CD4-positive, alpha-beta T cell (primary cell): ENCODE data around the gene STARD13. TPM values are rescaled to one million over a fixed set of nuclear protein-coding genes. Genes with fewer than 3 reads are reported as not detected.

Experiments used
- ATAC-seq: fragments of 200-7000 bp; cut with Tn5 transposase; one replicate; pipeline ENCODE4 v1.10.0; 2022; ENCODE audit warnings: mild to moderate bottlenecking; ENCODE audit not compliant: poor library complexity
- CTCF ChIA-PET: fragments of 350-600 bp; sonication (Branson Sonifier 250); formaldehyde crosslinking; loops from one replicate; lab custom pipeline; 2021; ENCODE audit warnings: antibody characterized with exemption, inconsistent platforms; lab: Charles Lee
- POLR2A ChIA-PET: fragments of 350-600 bp; sonication (Branson Sonifier 250); formaldehyde crosslinking; loops from one replicate; lab custom pipeline; 2021; ENCODE audit warnings: antibody characterized with exemption, inconsistent platforms; lab: Charles Lee
- DNase-seq, 14 experiments: peaks; one replicate each; pipeline ENCODE4 v3.0.0-alpha.2; 2013 to 2020; ENCODE audit warnings: mixed read lengths in 2 of 14
- H3K27ac ChIP-seq, 2 donors: one replicate each; pipeline versions ENCODE4 v1.5.1 to v1.7.0; 2013; ENCODE audit warnings: low read length in 2 of 2, low read depth in 1 of 2, mild to moderate bottlenecking in 1 of 2
- H3K27me3 ChIP-seq, 2 experiments: 1 replicate in 1 of 2; 2 replicates in 1 of 2; pipeline versions ENCODE4 v1.6.1 to v1.7.0; 2013; ENCODE audit warnings: low read length in 2 of 2, control low read depth in 1 of 2, mild to moderate bottlenecking in 1 of 2, moderate library complexity in 1 of 2; ENCODE audit not compliant: insufficient read depth in 2 of 2, control insufficient read depth in 1 of 2
- H3K36me3 ChIP-seq: one replicate; pipeline ENCODE4 v1.6.1; 2013; ENCODE audit warnings: low read length, control low read depth; ENCODE audit not compliant: insufficient read depth
- H3K4me1 ChIP-seq: one replicate; pipeline ENCODE4 v1.6.1; 2013; ENCODE audit warnings: low read length, control low read depth; ENCODE audit not compliant: insufficient read depth
- H3K4me3 ChIP-seq: one replicate; pipeline ENCODE4 v1.5.1; 2013; ENCODE audit warnings: mild to moderate bottlenecking, low read length, moderate library complexity
- H3K9me3 ChIP-seq, 2 experiments: 1 replicate in 1 of 2; 2 replicates in 1 of 2; pipeline versions ENCODE4 v1.6.1 to v1.7.0; 2013; ENCODE audit warnings: low read length in 2 of 2, mild to moderate bottlenecking in 2 of 2, control low read depth in 1 of 2, moderate library complexity in 1 of 2; ENCODE audit not compliant: control insufficient read depth in 1 of 2, insufficient read depth in 1 of 2
- H3K27ac Mint-ChIP-seq: one replicate; pipeline ENCODE4 v1.8.0; 2020; ENCODE audit warnings: mixed read lengths
- H3K27me3 Mint-ChIP-seq: one replicate; pipeline ENCODE4 v1.8.0; 2021; ENCODE audit warnings: mixed read lengths
- H3K36me3 Mint-ChIP-seq: one replicate; pipeline ENCODE4 v1.8.0; 2021; ENCODE audit warnings: low read depth, mixed read lengths
- H3K4me1 Mint-ChIP-seq: one replicate; pipeline ENCODE4 v1.8.0; 2021; ENCODE audit warnings: low read depth, mixed read lengths
- H3K4me3 Mint-ChIP-seq: one replicate; pipeline ENCODE4 v1.8.0; 2020; ENCODE audit warnings: mild to moderate bottlenecking, mixed read lengths
- H3K9me3 Mint-ChIP-seq: one replicate; pipeline ENCODE4 v1.8.0; 2020; ENCODE audit warnings: mixed read lengths
- CTCF ChIP-seq: fragments of 200-600 bp; IDR thresholded peaks from one replicate; pipeline ENCODE4 v1.8.0; 2022; ENCODE audit warnings: antibody characterized with exemption, mild to moderate bottlenecking
- intact Hi-C, 2 experiments: fragments of 100-400 bp; cut with DNase I in 1 of 2; cut with micrococcal nuclease in 1 of 2; formaldehyde crosslinking; loops; one replicate each; pipeline versions ENCODE4 v1.15.1 to v1.9.0; 2023 to 2025; cut with DNase I, micrococcal nuclease
- total RNA-seq, 174 experiments: library from RNA in 2 of 174; stranded (reverse) in 2 of 174; gene quantifications; one replicate each; pipeline ENCODE4 v1.2.3 and lab custom pipeline; 2021 to 2026

The STARD13 gene
- total RNA-seq, 2 experiments from 2014 or later = not detected

GRCh38 chr13:33205804-33206221 is 79.7 kb downstream of the STARD13 start:
- H3K36me3 Mint-ChIP-seq = no peaks in the 10 kb centered on the region
- no peaks in the 10 kb centered on the region for H3K27me3 ChIP-seq
- no peak overlapping the region for H3K27ac Mint-ChIP-seq
- POLR2A ChIA-PET = no interaction called here
- H3K4me1 ChIP-seq = no peaks in the 10 kb centered on the region
- no peak overlapping the region for H3K27ac ChIP-seq
- intact Hi-C loops = no loop called here
- DNase-seq (no peak), ATAC-seq (no peak)
- H3K9me3 ChIP-seq = no peaks in the 10 kb centered on the region
- H3K36me3 ChIP-seq = no peaks in the 10 kb centered on the region
- no peaks in the 10 kb centered on the region for H3K9me3 Mint-ChIP-seq
- CTCF ChIA-PET = no interaction called here
- H3K4me3 ChIP-seq = no peak overlapping the region
- TF ChIP-seq CTCF = no peak
- H3K4me1 Mint-ChIP-seq = peaks cover 30% of the 10 kb centered on the region
- H3K27me3 Mint-ChIP-seq = peaks cover 22% of the 10 kb centered on the region
- no peak overlapping the region for H3K4me3 Mint-ChIP-seq

GRCh38 chr13:33205224-33205623 is 80.3 kb downstream of the STARD13 start:
- Histone ChIP-seq H3K4me3 (no peak overlapping the region), H3K27me3 (no peaks in the 10 kb centered on the region), H3K9me3 (no peaks in the 10 kb centered on the region), H3K27ac (no peak overlapping the region), H3K4me1 (no peaks in the 10 kb centered on the region), H3K36me3 (no peaks in the 10 kb centered on the region)
- Mint-ChIP-seq H3K27ac (no peak overlapping the region), H3K36me3 (no peaks in the 10 kb centered on the region), H3K4me1 (peaks cover 30% of the 10 kb centered on the region), H3K4me3 (no peak overlapping the region), H3K27me3 (peaks cover 22% of the 10 kb centered on the region), H3K9me3 (no peaks in the 10 kb centered on the region)
- CTCF ChIA-PET = no interaction called here
- DNase-seq (no peak), ATAC-seq (no peak)
- TF ChIP-seq CTCF = no peak
- POLR2A ChIA-PET = no interaction called here
- intact Hi-C loops = no loop called here

GRCh38 chr13:33204130-33204927 is 81.2 kb downstream of the STARD13 start:
- Mint-ChIP-seq H3K36me3 (no peaks in the 10 kb centered on the region), H3K9me3 (no peaks in the 10 kb centered on the region), H3K4me1 (peaks cover 30% of the 10 kb centered on the region), H3K27ac (no peak overlapping the region), H3K27me3 (peaks cover 22% of the 10 kb centered on the region), H3K4me3 (no peak overlapping the region)
- Histone ChIP-seq H3K27ac (no peak overlapping the region), H3K27me3 (no peaks in the 10 kb centered on the region), H3K36me3 (no peaks in the 10 kb centered on the region), H3K4me3 (no peak overlapping the region), H3K4me1 (no peaks in the 10 kb centered on the region), H3K9me3 (no peaks in the 10 kb centered on the region)
- ChIA-PET POLR2A (no interaction called here), CTCF (no interaction called here)
- ATAC-seq (no peak), DNase-seq (no peak)
- TF ChIP-seq CTCF = no peak
- intact Hi-C loops = no loop called here
